GM10248 (cell line): Measurements from ENCODE around the gene PCNT.

Experiments
- CTCF ChIA-PET: fragments of 300-600 bp; sonication (Branson Sonifier 250); formaldehyde crosslinking; extraction: SDS; loops from one replicate; lab custom pipeline; 2021; ENCODE audit warnings: antibody characterized with exemption; lab: Yijun Ruan, JAX
- POLR2A ChIA-PET: fragments of 350-650 bp; sonication (Branson Sonifier 250); formaldehyde crosslinking; extraction: SDS; loops from one replicate; lab custom pipeline; 2020; ENCODE audit warnings: antibody characterized with exemption; lab: Yijun Ruan, JAX
- DNase-seq: peaks from one replicate; pipeline ENCODE4 v3.0.0; 2012; ENCODE audit errors: extremely low spot score
- CTCF ChIP-seq: IDR thresholded peaks from 2 replicates; pipeline ENCODE4 v1.5.1; 2012; ENCODE audit warnings: mild to moderate bottlenecking, low read depth; ENCODE audit errors: extremely low read depth, missing control alignments, control extremely low read depth

PCNT gene

GRCh38 chr21:46411691-46412090 is 87.7 kb downstream of the PCNT start:
- DNase-seq = no peak
- CTCF ChIA-PET = interaction anchor here (0.8 to 1.3 kb wide), 3 partner anchors 10 to 268 kb away, joined by 3 read pairs; no protein-coding TSS in a partner anchor
- POLR2A ChIA-PET = no interaction called here
- no peak for TF ChIP-seq CTCF

- DNase-seq = no peak
- ChIA-PET CTCF (interaction anchor here (0.8 to 1.3 kb wide), 3 partner anchors 11 to 269 kb away, joined by 3 read pairs; no protein-coding TSS in a partner anchor), POLR2A (no interaction called here)
- TF ChIP-seq CTCF = no peak
Measured at GRCh38 chr21:46412521-46413364, 88.8 kb downstream of the PCNT start.

- POLR2A ChIA-PET = no interaction called here
- CTCF ChIA-PET = no interaction called here
Measured at GRCh38 chr21:46413365-46413696, 89.4 kb downstream of the PCNT start.

GRCh38 chr21:46414965-46415275 is 91.0 kb downstream of the PCNT start:
- DNase-seq = no peak
- no peak for TF ChIP-seq CTCF
- POLR2A ChIA-PET = no interaction called here
- CTCF ChIA-PET = no interaction called here

More at GRCh38 chr21:46413365-46413696, 89.4 kb downstream of the PCNT start:
- no peak for TF ChIP-seq CTCF
- DNase-seq = no peak

GRCh38 chr21:46416551-46416950 is 92.6 kb downstream of the PCNT start:
- no peak for TF ChIP-seq CTCF
- POLR2A ChIA-PET = no interaction called here
- CTCF ChIA-PET = no interaction called here
- DNase-seq = no peak

- no peak for TF ChIP-seq CTCF
- CTCF ChIA-PET = no interaction called here
- DNase-seq = no peak
- POLR2A ChIA-PET = no interaction called here
Measured at GRCh38 chr21:46418265-46418946, 94.5 kb downstream of the PCNT start.
